Stimulated activated naive CD8-positive, alpha-beta T cell treated with anti-CD3 and anti-CD28 coated beads, Interleukin-15, Interleukin-2, amounts not matched to agents 100 U/mL and 50 U/mL, for 24 hours (primary cell): ENCODE measurements around the gene CTXN2.
A peak's percentile ranks its signal among the peaks of the same experiment; 100 is the strongest.

Experiments used
- ATAC-seq: fragments of 150-1000 bp; cut with Tn5 transposase; one replicate; pipeline ENCODE4 v1.10.0; 2021
- DNase-seq: peaks from one replicate; pipeline ENCODE4 v3.0.0; 2021

Gene CTXN2

GRCh38 chr15:48191574-48192225 lies at the start of gene CTXN2:
Gene CTXN2, plus strand, starts transcription at chr15:48191665. Its CDS starts 9,636 bp downstream, at chr15:48201301.
- no peak for DNase-seq
- no peak for ATAC-seq

- ATAC-seq = no peak
- no peak for DNase-seq
Measured at GRCh38 chr15:48143856-48144255, 47.6 kb upstream of the CTXN2 start.

- no peak for DNase-seq
- no peak for ATAC-seq
Measured at GRCh38 chr15:48144889-48145288, 46.6 kb upstream of the CTXN2 start.

- DNase-seq (no peak), ATAC-seq (no peak)
Measured at GRCh38 chr15:48145923-48146322, 45.5 kb upstream of the CTXN2 start.

GRCh38 chr15:48147358-48147757 lies 44.1 kb upstream of the CTXN2 start:
- ATAC-seq (no peak), DNase-seq (no peak)

- no peak for DNase-seq
Measured at GRCh38 chr15:48149858-48150257, 41.6 kb upstream of the CTXN2 start.

GRCh38 chr15:48153526-48153925 lies 37.9 kb upstream of the CTXN2 start:
- ATAC-seq (no peak), DNase-seq (no peak)

More at GRCh38 chr15:48149858-48150257, 41.6 kb upstream of the CTXN2 start:
- no peak for ATAC-seq

GRCh38 chr15:48168616-48169015 lies 22.8 kb upstream of the CTXN2 start:
- no peak for ATAC-seq
- no peak for DNase-seq

- DNase-seq (no peak), ATAC-seq (no peak)
Measured at GRCh38 chr15:48170981-48171380, 20.5 kb upstream of the CTXN2 start.

- ATAC-seq (no peak), DNase-seq (no peak)
Measured at GRCh38 chr15:48175126-48175525, 16.3 kb upstream of the CTXN2 start.

GRCh38 chr15:48176112-48176511 lies 15.4 kb upstream of the CTXN2 start:
- no peak for ATAC-seq
- no peak for DNase-seq

GRCh38 chr15:48176957-48177356 lies 14.5 kb upstream of the CTXN2 start:
- no peak for ATAC-seq

GRCh38 chr15:48177383-48177765 lies 14.1 kb upstream of the CTXN2 start:
- ATAC-seq = peak; percentile 67
- DNase-seq = no peak

More at GRCh38 chr15:48176957-48177356, 14.5 kb upstream of the CTXN2 start:
- no peak for DNase-seq

GRCh38 chr15:48177766-48178647 lies 13.5 kb upstream of the CTXN2 start, which contains the start of gene MYEF2:
Gene MYEF2, minus strand, starts transcription at chr15:48178295. Its CDS starts 58 bp downstream, at chr15:48178237.
- DNase-seq (peak; percentile 79), ATAC-seq (peak; percentile 80)

- no peak for ATAC-seq
- DNase-seq = no peak
Measured at GRCh38 chr15:48178648-48178931, 12.9 kb upstream of the CTXN2 start.

- no peak for DNase-seq
- no peak for ATAC-seq
Measured at GRCh38 chr15:48182749-48183148, 8.7 kb upstream of the CTXN2 start.

- ATAC-seq = no peak
- DNase-seq = no peak
Measured at GRCh38 chr15:48185529-48185928, 5.9 kb upstream of the CTXN2 start.

GRCh38 chr15:48186271-48186670 lies 5.2 kb upstream of the CTXN2 start:
- no peak for DNase-seq
- ATAC-seq = no peak

GRCh38 chr15:48190932-48191573 lies 412 bp upstream of the CTXN2 start:
- DNase-seq (peak; percentile 58), ATAC-seq (no peak)

- no peak for ATAC-seq
- no peak for DNase-seq
Measured at GRCh38 chr15:48202068-48202467, 10.6 kb downstream of the CTXN2 start.

GRCh38 chr15:48205981-48206380 lies 14.5 kb downstream of the CTXN2 start, which contains the start of gene SLC12A1:
Gene SLC12A1, plus strand, starts transcription at chr15:48206302. Its CDS starts 1,418 bp downstream, at chr15:48207720.
- DNase-seq (no peak), ATAC-seq (no peak)

- DNase-seq (no peak), ATAC-seq (no peak)
Measured at GRCh38 chr15:48221261-48221660, 29.8 kb downstream of the CTXN2 start.

GRCh38 chr15:48221885-48222284 lies 30.4 kb downstream of the CTXN2 start:
- ATAC-seq = no peak
- DNase-seq = no peak
